Activated naive CD8-positive, alpha-beta T cell treated with anti-CD3 and anti-CD28 coated beads, Interleukin-2, amount 10 ng/mL, durations not matched to agents 7 days and 5 days (primary cell): Measurements from ENCODE around the gene RPUSD1. TPM values are rescaled to one million over a fixed set of nuclear protein-coding genes. Genes with fewer than 3 reads are reported as not detected.

Experiments used
- ATAC-seq: fragments of 150-1000 bp; cut with Tn5 transposase; one replicate; pipeline ENCODE4 v1.10.0; 2021; ENCODE audit warnings: low read depth, moderate library complexity
- POLR2A ChIA-PET: fragments of 350-600 bp; sonication (Branson Sonifier 250); formaldehyde crosslinking; loops from one replicate; lab custom pipeline; 2021; ENCODE audit warnings: antibody characterized with exemption; lab: Charles Lee
- DNase-seq: peaks from one replicate; pipeline ENCODE4 v3.0.0; 2021
- H3K27ac Mint-ChIP-seq: one replicate; pipeline ENCODE4 v1.8.0; 2022; ENCODE audit warnings: mild to moderate bottlenecking, mixed read lengths
- H3K27me3 Mint-ChIP-seq: one replicate; pipeline ENCODE4 v1.8.0; 2022; ENCODE audit warnings: mild to moderate bottlenecking, moderate library complexity, mixed read lengths
- H3K36me3 Mint-ChIP-seq: one replicate; pipeline ENCODE4 v1.8.0; 2021; ENCODE audit warnings: mild to moderate bottlenecking, mixed read lengths
- H3K4me1 Mint-ChIP-seq: one replicate; pipeline ENCODE4 v1.8.0; 2021; ENCODE audit warnings: mixed read lengths
- H3K4me3 Mint-ChIP-seq: one replicate; pipeline ENCODE4 v1.8.0; 2022; ENCODE audit warnings: mild to moderate bottlenecking, moderate library complexity, mixed read lengths
- H3K9me3 Mint-ChIP-seq: one replicate; pipeline ENCODE4 v1.8.0; 2021; ENCODE audit warnings: mixed read lengths
- total RNA-seq, 2 experiments: library from RNA; stranded (reverse); gene quantifications; one replicate each; pipeline ENCODE4 v1.2.3, GENCODE V29; 2021

RPUSD1 gene
- total RNA-seq, 2 experiments from 2014 or later, result 25.1 to 26.6 TPM

DNA sequence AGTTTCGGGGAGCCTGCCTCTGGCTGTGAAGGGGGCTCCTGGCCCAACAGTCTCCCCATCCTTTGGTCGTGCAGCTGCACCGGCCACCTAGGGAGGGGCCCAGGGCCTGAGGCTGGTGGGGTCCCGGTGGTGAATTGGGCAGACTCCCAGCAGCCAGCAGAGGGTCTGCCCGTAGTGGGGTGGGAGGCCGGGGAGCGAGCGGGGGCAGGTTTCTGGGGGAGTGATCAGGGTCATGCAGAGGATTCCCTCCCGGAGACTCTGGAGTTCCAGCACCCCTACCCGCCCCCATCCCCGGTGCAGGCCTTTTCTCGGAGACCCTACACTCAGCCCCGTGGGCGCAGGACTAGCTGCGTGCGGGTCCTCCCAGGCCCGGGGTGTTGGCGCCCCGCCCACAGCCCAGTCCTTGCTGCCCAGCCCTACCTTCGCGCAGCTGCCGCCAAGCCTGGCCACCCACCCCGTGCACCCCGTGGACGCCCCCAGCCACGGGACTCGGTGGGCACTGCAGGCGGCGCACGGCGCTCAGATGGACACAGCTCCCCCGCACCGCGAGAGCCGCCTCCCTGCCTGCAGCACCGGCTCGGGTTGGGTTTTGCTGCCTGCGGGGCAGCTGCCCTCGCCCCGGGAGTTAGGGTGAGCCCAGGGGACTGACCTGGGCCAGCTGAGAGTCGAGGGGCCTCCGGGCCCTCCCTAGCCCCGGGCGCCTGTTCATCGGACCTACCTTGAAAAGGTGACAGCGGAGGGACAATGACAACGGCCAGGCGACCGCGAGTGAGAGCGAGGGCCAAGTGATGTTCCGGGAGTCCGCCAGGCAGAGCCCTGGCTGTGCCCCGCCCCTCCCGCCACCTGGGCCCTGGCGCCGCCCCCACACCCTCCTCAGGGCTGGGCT lies 12.0 kb upstream of the RPUSD1 start, which contains the start of gene GNG13:
TSS of gene GNG13 (minus strand) at position 787 of the 886 bp plus-strand sequence. CDS start 1,657 bp downstream, outside the sequence.
- DNase-seq, result no peak
- Mint-ChIP-seq H3K4me1 (no peaks in the 10 kb centered on the region), H3K9me3 (no peaks in the 10 kb centered on the region), H3K36me3 (peaks cover 11% of the 10 kb centered on the region), H3K27ac (no peak within 1 kb of the TSS), H3K27me3 (peaks cover 6% of the 10 kb centered on the region), H3K4me3 (no peak within 1 kb of the TSS)
- POLR2A ChIA-PET, result interaction anchor here (0.6 to 1.4 kb wide), 2 partner anchors 12 to 1790 kb away, joined by 3 to 7 read pairs; partner anchors contain the start of genes CHTF18 and RPUSD1
- peak; percentile 5 for ATAC-seq

DNA sequence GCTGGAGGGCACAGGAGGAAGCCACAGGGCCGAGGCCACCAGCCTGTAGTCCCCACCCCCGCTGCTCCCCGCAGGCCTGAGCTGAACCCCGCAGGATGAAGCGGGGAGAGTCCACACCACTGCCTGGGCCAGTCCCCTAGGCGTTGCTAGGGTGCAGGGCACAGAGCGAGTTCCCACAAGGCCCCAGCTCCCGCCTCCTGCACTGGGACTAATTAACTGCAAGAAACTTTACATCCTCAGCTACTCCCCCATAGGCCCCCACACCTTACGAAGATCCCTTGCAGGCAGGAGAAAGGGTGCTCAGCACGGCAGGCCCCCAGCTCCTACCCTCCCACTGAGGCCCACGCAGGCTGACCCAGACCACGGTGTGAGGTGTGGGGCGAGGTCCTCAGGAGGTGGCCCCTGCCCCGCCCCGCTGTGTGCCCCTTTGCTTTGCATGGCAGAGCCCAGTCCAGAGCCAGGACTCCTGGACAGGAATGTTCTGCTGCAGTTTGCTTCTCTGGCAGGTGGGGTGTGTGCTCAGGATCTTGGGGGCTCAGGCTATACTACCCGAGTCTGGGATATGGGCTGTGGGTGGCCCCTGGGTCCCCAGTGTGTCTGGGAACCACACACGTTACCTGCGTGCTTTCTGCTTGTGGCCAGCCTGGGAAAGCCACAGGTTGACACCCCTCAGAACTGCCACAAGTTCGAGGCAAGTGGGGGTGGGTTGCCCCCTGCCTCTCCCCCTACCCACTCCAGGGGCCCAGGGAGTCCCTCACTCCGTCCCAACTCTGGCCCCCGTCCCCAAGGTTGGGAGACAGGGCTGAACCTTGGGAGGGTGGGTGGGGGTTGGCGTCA lies 11.1 kb upstream of the RPUSD1 start:
- peaks cover 11% of the 10 kb centered on the region for H3K36me3 Mint-ChIP-seq
- DNase-seq, result no peak

DNA sequence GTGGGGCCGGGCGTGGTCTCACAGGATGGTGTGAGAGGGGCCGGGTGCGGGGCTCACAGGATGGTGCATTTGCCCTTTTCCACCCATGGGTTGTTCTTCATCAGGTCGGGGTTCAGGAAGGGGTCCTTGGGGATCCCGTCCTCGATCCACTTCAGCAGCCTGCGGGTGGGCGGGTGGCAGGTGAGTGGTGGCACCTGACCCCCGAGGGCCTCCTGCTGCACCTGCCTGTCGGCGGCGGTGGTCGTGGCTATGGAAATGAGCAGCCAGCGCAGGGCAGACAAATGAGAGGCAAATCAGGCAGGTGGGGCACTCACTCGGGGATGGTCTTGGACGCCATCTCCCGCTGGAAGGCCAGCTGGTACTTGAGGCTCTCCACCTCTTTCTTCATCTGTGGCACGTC lies 10.5 kb upstream of the RPUSD1 start:
- H3K27ac Mint-ChIP-seq, result no peak overlapping the region
- peaks cover 3% of the 10 kb centered on the region for H3K27me3 Mint-ChIP-seq
- POLR2A ChIA-PET, result no interaction called here
- H3K4me1 Mint-ChIP-seq, result no peaks in the 10 kb centered on the region
- DNase-seq (no peak), ATAC-seq (no peak)
- H3K36me3 Mint-ChIP-seq, result peaks cover 11% of the 10 kb centered on the region
- H3K9me3 Mint-ChIP-seq, result no peaks in the 10 kb centered on the region
- H3K4me3 Mint-ChIP-seq, result no peak overlapping the region

More for the DNA sequence above, 11.1 kb upstream of the RPUSD1 start:
- H3K27ac Mint-ChIP-seq, result no peak overlapping the region
- ATAC-seq, result no peak
- peaks cover 3% of the 10 kb centered on the region for H3K27me3 Mint-ChIP-seq
- POLR2A ChIA-PET, result interaction anchor here (1.4 kb wide), 1 partner anchor 11 kb away, joined by 7 read pairs; the partner anchor contains the start of genes CHTF18 and RPUSD1
- no peaks in the 10 kb centered on the region for H3K9me3 Mint-ChIP-seq
- no peak overlapping the region for H3K4me3 Mint-ChIP-seq
- no peaks in the 10 kb centered on the region for H3K4me1 Mint-ChIP-seq

DNA sequence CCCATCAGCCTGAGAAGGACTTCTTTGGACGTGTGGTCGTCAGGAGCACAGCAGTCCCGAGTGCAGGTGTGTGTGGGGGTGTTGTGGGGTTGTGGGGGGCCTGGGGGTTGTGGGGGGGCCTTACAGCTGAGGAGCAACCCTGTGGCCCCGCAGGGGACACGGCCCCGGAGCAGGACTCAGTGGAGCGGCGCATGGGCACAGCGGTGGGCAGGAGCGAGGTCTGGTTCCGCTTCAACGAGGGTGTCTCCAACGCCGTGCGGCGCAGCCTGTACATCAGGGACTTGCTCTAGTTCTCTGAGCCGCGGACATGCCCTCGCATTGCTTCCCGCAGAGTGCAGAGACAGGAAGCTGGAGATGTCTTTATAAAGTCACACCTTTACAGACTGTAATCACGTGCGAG lies 9.5 kb upstream of the RPUSD1 start:
- Mint-ChIP-seq H3K9me3 (no peaks in the 10 kb centered on the region), H3K27me3 (peaks cover 3% of the 10 kb centered on the region), H3K4me3 (no peak overlapping the region), H3K4me1 (no peaks in the 10 kb centered on the region), H3K36me3 (peaks cover 11% of the 10 kb centered on the region), H3K27ac (no peak overlapping the region)
- POLR2A ChIA-PET, result no interaction called here
- ATAC-seq (no peak), DNase-seq (no peak)

DNA sequence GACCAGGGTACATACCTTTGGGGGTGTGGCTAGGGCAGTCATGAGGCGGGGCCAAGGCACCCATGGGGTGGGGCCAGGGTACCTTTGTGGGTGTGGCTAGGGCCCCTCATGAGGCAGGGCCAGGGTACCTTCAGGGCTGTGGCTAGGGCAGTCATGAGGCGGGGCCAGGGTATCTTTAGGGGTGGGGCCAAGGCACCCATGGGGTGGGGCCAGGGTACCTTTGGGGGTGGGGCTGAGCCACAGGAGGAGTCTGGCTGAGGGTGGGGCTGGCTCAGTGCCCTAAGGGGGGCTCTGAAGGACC lies 8.9 kb upstream of the RPUSD1 start:
- no peaks in the 10 kb centered on the region for H3K4me1 Mint-ChIP-seq
- ATAC-seq (peak; percentile 16), DNase-seq (no peak)
- H3K9me3 Mint-ChIP-seq, result no peaks in the 10 kb centered on the region
- peaks cover 11% of the 10 kb centered on the region for H3K36me3 Mint-ChIP-seq
- H3K4me3 Mint-ChIP-seq, result no peak overlapping the region
- POLR2A ChIA-PET, result no interaction called here
- H3K27me3 Mint-ChIP-seq, result peaks cover 3% of the 10 kb centered on the region
- no peak overlapping the region for H3K27ac Mint-ChIP-seq

DNA sequence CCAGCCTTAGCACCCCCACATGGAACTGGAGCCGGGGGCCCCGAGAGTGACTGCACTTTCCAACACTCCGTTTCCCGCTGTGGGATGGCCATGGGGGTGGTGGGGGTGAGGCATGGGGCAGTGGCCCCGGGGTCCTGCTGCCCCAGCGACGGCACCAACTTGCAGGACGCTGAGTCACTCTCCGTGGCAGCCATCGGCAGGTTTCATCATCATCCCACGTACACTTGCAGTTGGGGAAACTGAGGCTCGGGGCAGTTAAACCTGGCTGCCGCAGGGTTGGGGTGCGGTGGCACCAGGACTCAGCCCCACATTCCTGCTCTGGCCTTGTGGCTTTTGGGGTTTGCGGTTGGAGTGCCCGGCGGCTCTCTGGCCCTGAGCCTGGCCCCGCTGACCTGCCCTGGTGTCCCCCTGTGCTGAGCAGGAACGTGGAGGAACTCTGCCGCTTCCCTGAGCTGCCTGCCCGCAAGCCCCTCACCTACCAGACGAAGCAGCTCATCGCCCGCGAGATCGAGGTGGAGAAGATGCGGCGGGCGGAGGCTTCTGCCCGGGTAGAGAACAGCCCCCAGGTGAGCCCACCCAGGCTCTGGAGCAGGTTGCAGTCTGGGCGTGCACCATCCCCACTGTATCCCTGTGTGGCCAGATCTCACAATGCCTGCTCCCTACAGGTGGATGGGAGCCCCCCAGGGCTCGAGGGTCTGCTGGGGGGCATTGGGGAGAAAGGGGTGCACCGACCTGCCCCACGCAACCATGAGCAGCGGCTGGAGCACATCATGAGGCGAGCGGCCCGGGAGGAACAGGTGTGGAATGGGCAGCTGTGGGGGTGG lies 8.3 kb upstream of the RPUSD1 start:
- DNase-seq, result no peak
- ATAC-seq, result no peak
- Mint-ChIP-seq H3K9me3 (no peaks in the 10 kb centered on the region), H3K27ac (no peak overlapping the region), H3K4me3 (no peak overlapping the region), H3K36me3 (peaks cover 13% of the 10 kb centered on the region), H3K27me3 (peaks cover 3% of the 10 kb centered on the region), H3K4me1 (no peaks in the 10 kb centered on the region)
- POLR2A ChIA-PET, result no interaction called here

DNA sequence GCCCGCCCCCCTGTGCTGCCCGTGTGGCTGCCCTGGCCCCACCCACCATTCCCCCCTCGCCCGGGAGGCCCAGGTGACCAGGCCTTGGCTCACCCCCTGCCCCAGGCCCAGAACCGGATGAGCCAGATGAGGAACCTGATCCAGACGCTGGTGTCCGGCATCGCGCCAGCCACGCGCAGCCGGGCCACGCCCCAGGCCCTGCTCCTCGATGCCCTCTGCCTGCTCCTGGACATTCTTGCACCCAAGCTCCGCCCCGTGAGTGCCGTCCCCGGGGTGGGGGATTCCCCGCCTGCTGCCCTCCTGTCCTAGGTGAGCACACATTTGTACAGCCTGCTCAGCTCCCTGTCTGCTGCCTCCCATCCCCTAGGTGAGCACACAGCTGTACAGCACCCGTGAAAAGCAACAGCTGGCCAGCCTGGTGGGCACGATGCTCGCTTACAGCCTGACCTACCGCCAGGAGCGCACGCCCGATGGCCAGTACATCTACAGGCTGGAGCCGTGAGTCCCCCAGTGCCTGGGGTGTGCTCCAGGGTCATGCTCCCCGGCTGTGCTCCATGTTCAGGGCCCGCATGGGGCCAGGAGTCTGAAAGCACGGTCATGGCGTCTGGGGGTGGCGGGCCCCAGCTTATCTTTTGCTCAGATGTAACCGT lies 7.5 kb upstream of the RPUSD1 start:
- Mint-ChIP-seq H3K9me3 (no peaks in the 10 kb centered on the region), H3K27ac (no peak overlapping the region), H3K4me1 (peaks cover 5% of the 10 kb centered on the region), H3K27me3 (peaks cover 3% of the 10 kb centered on the region), H3K4me3 (no peak overlapping the region), H3K36me3 (peaks cover 16% of the 10 kb centered on the region)
- DNase-seq (no peak), ATAC-seq (no peak)
- POLR2A ChIA-PET, result no interaction called here

DNA sequence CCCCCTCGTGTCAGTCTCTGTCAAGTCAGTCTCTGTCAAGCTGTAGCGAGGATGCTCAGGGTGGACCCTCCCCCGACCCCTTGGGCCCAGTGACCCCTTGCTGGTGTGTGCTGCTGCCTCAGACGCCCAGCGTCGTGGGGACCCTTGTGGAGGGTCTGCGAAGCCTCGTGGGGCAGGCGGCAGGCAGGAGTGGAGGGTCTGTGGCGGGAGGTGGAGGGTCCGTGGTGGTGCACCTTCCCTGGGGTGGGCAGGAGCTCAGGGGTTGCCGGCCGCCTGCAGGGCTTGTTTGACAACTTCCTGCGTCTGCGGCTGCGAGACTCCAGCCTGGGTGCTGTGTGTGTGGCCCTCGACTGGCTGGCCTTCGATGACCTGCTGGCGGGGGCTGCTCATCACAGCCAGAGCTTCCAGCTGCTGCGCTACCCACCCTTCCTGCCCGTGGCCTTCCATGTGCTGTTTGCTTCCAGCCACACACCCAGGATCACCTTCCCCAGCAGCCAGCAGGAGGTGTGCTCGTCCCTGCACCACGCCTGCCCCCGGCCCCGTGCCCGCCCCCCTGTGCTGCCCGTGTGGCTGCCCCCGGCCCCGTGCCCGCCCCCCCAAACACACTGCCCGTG lies 6.8 kb upstream of the RPUSD1 start:
- DNase-seq (no peak), ATAC-seq (no peak)
- peaks cover 3% of the 10 kb centered on the region for H3K27me3 Mint-ChIP-seq
- no peak overlapping the region for H3K27ac Mint-ChIP-seq
- no peak overlapping the region for H3K4me3 Mint-ChIP-seq
- no peaks in the 10 kb centered on the region for H3K9me3 Mint-ChIP-seq
- peaks cover 5% of the 10 kb centered on the region for H3K4me1 Mint-ChIP-seq
- POLR2A ChIA-PET, result no interaction called here
- peaks cover 16% of the 10 kb centered on the region for H3K36me3 Mint-ChIP-seq

DNA sequence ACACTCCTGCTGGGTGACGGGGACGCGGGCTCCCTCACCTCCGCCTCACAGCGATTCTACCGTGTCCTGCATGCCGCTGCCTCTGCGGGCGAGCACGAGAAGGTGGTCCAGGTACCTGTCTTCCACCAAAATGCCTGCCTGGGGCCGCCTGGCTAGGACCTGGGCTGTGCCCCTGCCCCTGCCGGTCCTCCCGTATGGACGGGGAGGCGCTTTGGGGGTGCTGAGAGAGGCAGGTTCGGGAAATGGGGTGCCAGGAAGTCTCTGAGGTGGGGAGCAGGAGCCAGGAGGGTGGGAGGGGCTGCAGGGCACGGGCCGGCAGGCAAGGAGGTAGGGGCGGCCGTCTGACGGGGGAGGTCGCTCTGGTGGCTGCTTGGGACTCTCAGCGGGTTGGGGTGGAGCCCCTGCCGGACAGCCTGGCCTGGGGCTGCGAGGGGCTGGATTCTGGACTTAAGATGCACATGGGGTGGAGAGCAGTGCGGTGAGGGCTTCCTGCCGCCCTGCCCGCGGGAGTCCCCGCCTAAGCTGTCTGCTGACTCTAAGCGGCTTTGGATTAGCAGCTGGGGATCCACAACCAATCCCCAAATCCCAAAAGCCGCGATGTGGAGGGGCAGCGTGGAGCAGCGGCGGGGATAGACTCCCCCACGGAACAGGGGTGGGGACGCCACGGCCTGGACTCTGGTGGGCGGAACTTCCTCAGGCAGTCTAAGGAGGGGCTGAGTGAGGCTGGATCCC lies 6.1 kb upstream of the RPUSD1 start:
- POLR2A ChIA-PET, result no interaction called here
- Mint-ChIP-seq H3K4me1 (peaks cover 6% of the 10 kb centered on the region), H3K9me3 (no peaks in the 10 kb centered on the region), H3K4me3 (no peak overlapping the region), H3K36me3 (peaks cover 16% of the 10 kb centered on the region), H3K27ac (no peak overlapping the region), H3K27me3 (peaks cover 3% of the 10 kb centered on the region)
- no peak for ATAC-seq
- no peak for DNase-seq

DNA sequence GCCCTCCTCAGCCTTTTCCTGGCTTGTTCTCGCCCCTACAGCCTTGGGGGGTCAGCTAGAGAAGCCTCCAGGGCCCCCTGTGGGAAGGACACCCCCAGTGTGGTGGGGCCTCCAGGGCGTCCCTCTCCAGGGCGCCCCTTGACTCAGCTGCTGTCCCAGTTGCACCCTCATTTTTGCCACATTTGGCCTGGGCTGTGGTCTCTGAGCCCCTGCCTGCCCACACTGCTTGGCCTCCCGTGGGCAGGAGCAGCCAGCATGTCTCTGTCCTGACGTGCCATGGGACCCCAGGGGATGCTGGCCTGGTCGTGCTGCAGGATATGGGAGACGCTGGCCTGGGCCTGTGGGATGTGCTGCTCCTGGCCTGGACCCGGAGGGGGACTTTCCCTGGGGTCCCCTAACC lies 5.2 kb upstream of the RPUSD1 start:
- Mint-ChIP-seq H3K27me3 (peaks cover 3% of the 10 kb centered on the region), H3K4me1 (peaks cover 6% of the 10 kb centered on the region), H3K9me3 (no peaks in the 10 kb centered on the region), H3K27ac (no peak overlapping the region), H3K4me3 (no peak overlapping the region), H3K36me3 (peaks cover 15% of the 10 kb centered on the region)
- POLR2A ChIA-PET, result no interaction called here
- DNase-seq, result no peak
- no peak for ATAC-seq

DNA sequence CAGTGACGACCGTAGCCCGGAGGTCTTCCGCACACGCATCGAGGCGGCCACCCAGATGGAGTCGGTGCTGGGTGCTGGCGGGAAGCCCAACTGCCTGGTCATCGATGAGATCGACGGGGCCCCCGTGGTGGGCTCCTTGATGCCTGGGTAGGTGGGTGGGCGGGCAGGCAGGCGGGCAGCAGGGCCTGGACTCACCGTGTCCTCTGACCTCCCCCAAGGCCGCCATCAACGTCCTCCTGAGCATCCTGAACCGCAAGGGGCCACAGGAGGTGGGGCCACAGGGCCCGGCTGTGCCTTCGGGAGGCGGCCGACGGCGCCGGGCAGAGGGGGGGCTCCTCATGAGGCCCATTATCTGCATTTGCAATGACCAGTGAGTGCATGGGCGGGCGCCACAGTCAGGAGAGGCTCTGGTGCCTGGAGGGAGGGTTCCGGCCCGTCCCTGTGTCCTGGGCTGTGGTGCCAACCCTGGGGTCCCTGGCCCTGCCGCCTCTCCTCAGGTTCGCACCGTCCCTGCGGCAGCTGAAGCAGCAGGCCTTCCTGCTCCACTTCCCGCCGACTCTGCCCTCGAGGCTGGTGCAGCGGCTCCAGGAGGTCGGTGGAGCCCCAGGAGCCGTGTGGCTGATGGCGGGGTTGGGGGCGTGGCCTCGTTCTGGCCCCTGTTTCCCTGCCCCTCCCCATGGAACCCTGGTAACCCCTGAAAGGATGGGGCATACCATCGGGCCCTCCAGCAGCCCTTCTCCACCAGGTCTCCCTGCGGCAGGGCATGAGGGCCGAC lies 4.2 kb upstream of the RPUSD1 start:
- peaks cover 9% of the 10 kb centered on the region for H3K36me3 Mint-ChIP-seq
- H3K9me3 Mint-ChIP-seq, result no peaks in the 10 kb centered on the region
- POLR2A ChIA-PET, result no interaction called here
- H3K27ac Mint-ChIP-seq, result no peak overlapping the region
- ATAC-seq, result no peak
- H3K4me1 Mint-ChIP-seq, result peaks cover 6% of the 10 kb centered on the region
- no peak for DNase-seq
- H3K4me3 Mint-ChIP-seq, result no peak overlapping the region
- no peaks in the 10 kb centered on the region for H3K27me3 Mint-ChIP-seq
